Hepatocyte (in vitro differentiated cells): ENCODE measurements around the gene MVD. TPM values are rescaled to one million over a fixed set of nuclear protein-coding genes. Genes with fewer than 3 reads are reported as not detected.

Source experiments
- DNase-seq: peaks from one replicate; pipeline ENCODE4 v3.0.0-alpha.2; 2016; ENCODE audit warnings: low spot score
- H2AFZ ChIP-seq: fragments of 200-600 bp; sonication (generic); 2 replicates; pipeline ENCODE4 v1.6.0; 2016; ENCODE audit warnings: antibody characterized with exemption, mild to moderate bottlenecking
- H3K27ac ChIP-seq: fragments of 200-600 bp; sonication (generic); 2 replicates; pipeline ENCODE4 v1.5.1; 2016; ENCODE audit warnings: mild to moderate bottlenecking
- H3K27me3 ChIP-seq: fragments of 200-600 bp; sonication (generic); 2 replicates; pipeline ENCODE4 v1.6.1; 2016
- H3K36me3 ChIP-seq: fragments of 200-600 bp; sonication (generic); replicated peaks from 2 replicates; pipeline ENCODE4 v1.5.1; 2016; ENCODE audit warnings: low read depth; ENCODE audit not compliant: insufficient read depth
- H3K4me1 ChIP-seq: fragments of 200-600 bp; sonication (generic); 2 replicates; pipeline ENCODE4 v1.5.1; 2016; ENCODE audit warnings: mild to moderate bottlenecking, moderate library complexity; ENCODE audit not compliant: insufficient read depth
- H3K4me2 ChIP-seq: fragments of 200-600 bp; sonication (generic); 2 replicates; pipeline ENCODE4 v1.6.0; 2016
- H3K4me3 ChIP-seq: fragments of 200-600 bp; sonication (generic); 2 replicates; pipeline ENCODE4 v1.5.1; 2016; ENCODE audit warnings: mild to moderate bottlenecking
- H3K79me2 ChIP-seq: fragments of 200-600 bp; sonication (generic); 2 replicates; pipeline ENCODE4 v1.6.0; 2017; ENCODE audit warnings: mild to moderate bottlenecking
- H3K9me2 ChIP-seq: fragments of 200-600 bp; sonication (generic); replicated peaks from 2 replicates; pipeline ENCODE4 v1.6.0; 2017; ENCODE audit warnings: mild to moderate bottlenecking; ENCODE audit not compliant: insufficient read depth
- H3K9me3 ChIP-seq: fragments of 200-600 bp; sonication (generic); 2 replicates; pipeline ENCODE4 v1.5.1; 2016; ENCODE audit warnings: low read depth, mild to moderate bottlenecking
- H4K20me1 ChIP-seq: fragments of 200-600 bp; sonication (generic); 2 replicates; pipeline ENCODE4 v1.6.0; 2016; ENCODE audit warnings: mild to moderate bottlenecking; ENCODE audit not compliant: insufficient read depth, poor library complexity, severe bottlenecking
- EZH2 ChIP-seq: fragments of 200-600 bp; sonication (generic); IDR thresholded peaks from 2 replicates; pipeline ENCODE4 v1.6.1; 2016; ENCODE audit warnings: antibody characterized with exemption, mild to moderate bottlenecking, borderline replicate concordance
- EZH2phosphoT487 ChIP-seq: fragments of 200-600 bp; sonication (generic); IDR thresholded peaks from one replicate; pipeline ENCODE4 v1.6.1; 2018; ENCODE audit warnings: antibody characterized with exemption, mild to moderate bottlenecking, low read depth, moderate library complexity; ENCODE audit not compliant: unreplicated experiment, severe bottlenecking
- WGBS: methylation state at CpG from one replicate; pipeline ENCODE4 v1.1.6; 2016; ENCODE audit warnings: low lambda C conversion rate; ENCODE audit errors: missing lambda C conversion rate; 5-methylcytosine and 5-hydroxymethylcytosine counted together
- polyA plus RNA-seq: library from polyadenylated mRNA; unstranded; fragments of >200 nt; fragmentation: Nextera tagmentation; extraction: Ambion mirVana; gene quantifications from 2 replicates; pipeline ENCODE4 v1.2.1, GENCODE V29; 2016
- total RNA-seq: library from RNA; depleted of rRNA; stranded (reverse); fragments of >200 nt; gene quantifications from 2 replicates; pipeline ENCODE4 v1.2.3, GENCODE V29; 2014
- TF ChIP-seq, protein P1 (sequence below): fragments of 200-600 bp; sonication (generic); IDR thresholded peaks from 2 replicates; pipeline ENCODE4 v1.5.1; 2016; ENCODE audit warnings: antibody characterized with exemption, mild to moderate bottlenecking; ENCODE audit not compliant: poor library complexity

Gene MVD
- total and polyA plus RNA-seq, 2 experiments from 2014 or later = 71.9 to 152 TPM

- no peak overlapping the region for H3K4me2 ChIP-seq
- no peaks in the 10 kb centered on the region for H3K27me3 ChIP-seq
- no peaks in the 10 kb centered on the region for H3K9me3 ChIP-seq
- TF ChIP-seq, protein P1, sequence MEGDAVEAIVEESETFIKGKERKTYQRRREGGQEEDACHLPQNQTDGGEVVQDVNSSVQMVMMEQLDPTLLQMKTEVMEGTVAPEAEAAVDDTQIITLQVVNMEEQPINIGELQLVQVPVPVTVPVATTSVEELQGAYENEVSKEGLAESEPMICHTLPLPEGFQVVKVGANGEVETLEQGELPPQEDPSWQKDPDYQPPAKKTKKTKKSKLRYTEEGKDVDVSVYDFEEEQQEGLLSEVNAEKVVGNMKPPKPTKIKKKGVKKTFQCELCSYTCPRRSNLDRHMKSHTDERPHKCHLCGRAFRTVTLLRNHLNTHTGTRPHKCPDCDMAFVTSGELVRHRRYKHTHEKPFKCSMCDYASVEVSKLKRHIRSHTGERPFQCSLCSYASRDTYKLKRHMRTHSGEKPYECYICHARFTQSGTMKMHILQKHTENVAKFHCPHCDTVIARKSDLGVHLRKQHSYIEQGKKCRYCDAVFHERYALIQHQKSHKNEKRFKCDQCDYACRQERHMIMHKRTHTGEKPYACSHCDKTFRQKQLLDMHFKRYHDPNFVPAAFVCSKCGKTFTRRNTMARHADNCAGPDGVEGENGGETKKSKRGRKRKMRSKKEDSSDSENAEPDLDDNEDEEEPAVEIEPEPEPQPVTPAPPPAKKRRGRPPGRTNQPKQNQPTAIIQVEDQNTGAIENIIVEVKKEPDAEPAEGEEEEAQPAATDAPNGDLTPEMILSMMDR = no peak
- TF ChIP-seq EZH2 = no peak
- no peak for TF ChIP-seq EZH2phosphoT487
- no peaks in the 10 kb centered on the region for H3K9me2 ChIP-seq
- no peak for DNase-seq
- H3K36me3 ChIP-seq = no peaks in the 10 kb centered on the region
- H3K79me2 ChIP-seq = peaks cover 7% of the 10 kb centered on the region
- H2AFZ ChIP-seq = no peak overlapping the region
- H4K20me1 ChIP-seq = no peaks in the 10 kb centered on the region
- 98% methylated on average over 15 of the region's 18 CpGs for WGBS
- H3K4me1 ChIP-seq = no peaks in the 10 kb centered on the region
- H3K4me3 ChIP-seq = no peak overlapping the region
- no peak overlapping the region for H3K27ac ChIP-seq
Observed at GRCh38 chr16:88624481-88624880, 38.4 kb downstream of the MVD start.

DNA sequence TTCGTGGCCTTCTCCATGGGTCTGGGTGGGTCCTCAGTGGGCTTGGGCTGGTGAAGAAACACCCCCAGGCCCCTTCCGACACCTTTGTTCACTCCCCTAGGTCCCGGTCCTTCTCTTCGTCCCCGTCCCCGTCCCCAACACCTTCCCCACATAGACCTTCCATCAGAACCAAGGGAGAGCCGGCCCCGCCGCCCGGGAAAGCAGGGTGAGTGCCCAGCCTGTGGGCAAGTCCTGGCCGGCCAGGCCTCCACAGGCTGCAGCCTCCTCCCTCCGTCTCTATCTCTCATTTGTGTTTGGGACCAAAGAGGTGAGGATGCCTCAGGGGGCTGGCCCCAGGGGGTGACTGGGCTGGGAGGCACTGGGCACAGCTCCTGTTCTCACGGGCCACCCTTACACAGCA lies 39.0 kb downstream of the MVD start:
- TF ChIP-seq EZH2 (no peak), EZH2phosphoT487 (no peak)
- TF ChIP-seq, protein P1 = no peak
- Histone ChIP-seq H3K9me3 (no peaks in the 10 kb centered on the region), H3K4me1 (peaks cover under 1% of the 10 kb centered on the region), H3K79me2 (peaks cover 7% of the 10 kb centered on the region), H3K27ac (no peak overlapping the region), H3K4me2 (no peak overlapping the region), H2AFZ (no peak overlapping the region), H3K9me2 (no peaks in the 10 kb centered on the region), H3K36me3 (no peaks in the 10 kb centered on the region), H3K4me3 (no peak overlapping the region), H3K27me3 (no peaks in the 10 kb centered on the region), H4K20me1 (no peaks in the 10 kb centered on the region)
- DNase-seq = no peak
- 97% methylated on average over 13 of the region's 13 CpGs for WGBS

DNA sequence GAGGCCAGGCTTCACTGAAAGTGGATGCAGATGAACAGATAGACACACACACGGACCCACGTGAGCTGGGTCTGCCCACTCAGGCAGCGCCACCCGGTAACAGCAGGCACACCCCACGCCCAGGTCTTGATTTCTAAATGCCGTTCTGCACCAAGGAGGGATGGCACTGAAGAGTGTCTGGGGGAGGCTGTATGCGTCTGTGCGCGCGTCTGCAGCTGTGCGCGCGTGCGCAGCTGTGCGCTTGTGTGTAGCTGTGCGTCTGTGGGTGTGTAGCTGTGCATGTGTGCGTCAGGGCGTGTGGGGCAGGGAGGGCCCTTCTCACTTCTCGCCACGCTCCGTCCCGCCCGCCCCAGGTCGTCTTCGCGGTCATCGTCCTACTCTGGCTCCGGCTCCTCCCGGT lies 40.0 kb downstream of the MVD start:
- H3K27ac ChIP-seq = no peak overlapping the region
- no peak overlapping the region for H3K4me3 ChIP-seq
- peaks cover 9% of the 10 kb centered on the region for H3K4me1 ChIP-seq
- TF ChIP-seq EZH2phosphoT487 (no peak), EZH2 (no peak)
- TF ChIP-seq, protein P1 = no peak
- no peaks in the 10 kb centered on the region for H3K36me3 ChIP-seq
- H3K27me3 ChIP-seq = no peaks in the 10 kb centered on the region
- WGBS = 96% methylated on average over 29 of the region's 29 CpGs
- peaks cover 10% of the 10 kb centered on the region for H3K79me2 ChIP-seq
- DNase-seq = no peak
- H3K9me3 ChIP-seq = no peaks in the 10 kb centered on the region
- H2AFZ ChIP-seq = no peak overlapping the region
- H3K4me2 ChIP-seq = no peak overlapping the region
- peaks cover 7% of the 10 kb centered on the region for H4K20me1 ChIP-seq
- H3K9me2 ChIP-seq = no peaks in the 10 kb centered on the region

DNA sequence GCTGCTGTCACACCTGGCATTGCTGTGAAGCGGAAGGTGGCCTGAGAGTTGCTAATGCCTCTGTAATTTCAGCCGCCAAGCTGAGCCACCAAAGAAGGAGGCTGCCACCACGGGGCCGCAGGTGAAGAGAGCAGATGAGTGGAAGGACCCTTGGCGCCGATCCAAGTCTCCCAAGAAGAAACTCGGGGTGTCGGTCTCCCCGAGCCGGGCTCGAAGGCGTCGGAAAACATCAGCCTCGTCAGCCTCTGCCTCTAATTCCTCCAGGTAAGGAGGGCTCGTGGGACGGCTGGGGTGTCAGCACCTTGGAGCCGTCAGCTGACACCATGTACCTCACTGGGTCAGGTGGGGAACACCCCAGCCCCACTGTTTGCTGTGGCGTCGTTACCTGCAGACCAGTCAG lies 40.8 kb downstream of the MVD start:
- peaks cover 10% of the 10 kb centered on the region for H3K79me2 ChIP-seq
- H3K9me3 ChIP-seq = no peaks in the 10 kb centered on the region
- no peaks in the 10 kb centered on the region for H3K27me3 ChIP-seq
- H3K4me1 ChIP-seq = peaks cover 14% of the 10 kb centered on the region
- 96% methylated on average over 19 of the region's 19 CpGs for WGBS
- H3K4me2 ChIP-seq = no peak overlapping the region
- H3K4me3 ChIP-seq = no peak overlapping the region
- H3K36me3 ChIP-seq = no peaks in the 10 kb centered on the region
- no peaks in the 10 kb centered on the region for H3K9me2 ChIP-seq
- H2AFZ ChIP-seq = no peak overlapping the region
- no peak overlapping the region for H3K27ac ChIP-seq
- no peak for DNase-seq
- TF ChIP-seq, protein P1 = no peak
- no peak for TF ChIP-seq EZH2phosphoT487
- no peak for TF ChIP-seq EZH2
- H4K20me1 ChIP-seq = peaks cover 7% of the 10 kb centered on the region
